Tibial nerve (tissue), 4 donors: ENCODE measurements around the gene LILRB3.
"Not testable (repeated sequence)": the region's sequence is repeated elsewhere in the genome, so short reads cannot be mapped to it uniquely, and the experiment has no call there.

ENCODE experiments used
- EP300 ChIP-seq, 2 donors: sonication (generic); formaldehyde crosslinking; IDR thresholded peaks; one replicate each; pipeline ENCODE4 v1.6.1; 2017; ENCODE audit warnings: antibody characterized with exemption in 2 of 2, mild to moderate bottlenecking in 1 of 2
- POLR2A ChIP-seq, 2 donors: fragments of 450-650 bp; IDR thresholded peaks; one replicate each; pipeline ENCODE4 v1.6.1; 2017; ENCODE audit warnings: antibody characterized with exemption in 2 of 2, mild to moderate bottlenecking in 2 of 2, moderate library complexity in 2 of 2
- TF ChIP-seq, protein P1 (sequence below), 5 experiments: fragments of 200-600 bp in 3 of 5; fragments of 450-650 bp in 2 of 5; sonication (generic) in 3 of 5; IDR thresholded peaks; one replicate each; pipeline ENCODE4 v1.5.1; 2016 to 2019; ENCODE audit warnings: antibody characterized with exemption in 5 of 5, mild to moderate bottlenecking in 3 of 5, moderate library complexity in 2 of 5

DNA sequence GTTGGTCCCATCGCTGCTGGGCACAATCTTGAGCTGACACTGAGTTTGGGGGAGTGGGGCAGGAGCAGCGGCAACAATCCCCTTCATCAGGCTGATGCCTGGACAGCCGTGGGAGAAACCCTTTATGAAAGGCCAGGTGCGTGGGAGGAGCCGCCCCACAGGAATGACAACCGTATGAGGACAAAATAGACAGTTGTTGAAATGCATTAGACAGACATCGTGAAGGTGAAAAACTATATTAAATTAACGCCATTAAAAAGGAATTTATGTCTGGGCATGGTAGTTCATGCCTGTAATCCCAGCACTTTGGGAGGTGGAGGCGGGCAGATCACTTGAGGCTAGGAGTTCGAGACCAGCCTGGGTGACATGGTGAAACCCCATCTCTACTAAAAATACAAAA is 1.8 kb upstream of the LILRB3 start:
- TF ChIP-seq POLR2A, EP300 (IDR thresholded peaks at IDR 0.05): not testable (repeated sequence)
- TF ChIP-seq, protein P1, sequence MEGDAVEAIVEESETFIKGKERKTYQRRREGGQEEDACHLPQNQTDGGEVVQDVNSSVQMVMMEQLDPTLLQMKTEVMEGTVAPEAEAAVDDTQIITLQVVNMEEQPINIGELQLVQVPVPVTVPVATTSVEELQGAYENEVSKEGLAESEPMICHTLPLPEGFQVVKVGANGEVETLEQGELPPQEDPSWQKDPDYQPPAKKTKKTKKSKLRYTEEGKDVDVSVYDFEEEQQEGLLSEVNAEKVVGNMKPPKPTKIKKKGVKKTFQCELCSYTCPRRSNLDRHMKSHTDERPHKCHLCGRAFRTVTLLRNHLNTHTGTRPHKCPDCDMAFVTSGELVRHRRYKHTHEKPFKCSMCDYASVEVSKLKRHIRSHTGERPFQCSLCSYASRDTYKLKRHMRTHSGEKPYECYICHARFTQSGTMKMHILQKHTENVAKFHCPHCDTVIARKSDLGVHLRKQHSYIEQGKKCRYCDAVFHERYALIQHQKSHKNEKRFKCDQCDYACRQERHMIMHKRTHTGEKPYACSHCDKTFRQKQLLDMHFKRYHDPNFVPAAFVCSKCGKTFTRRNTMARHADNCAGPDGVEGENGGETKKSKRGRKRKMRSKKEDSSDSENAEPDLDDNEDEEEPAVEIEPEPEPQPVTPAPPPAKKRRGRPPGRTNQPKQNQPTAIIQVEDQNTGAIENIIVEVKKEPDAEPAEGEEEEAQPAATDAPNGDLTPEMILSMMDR (IDR thresholded peaks at IDR 0.05) = not testable (repeated sequence)
